HL-60 (cell line): ENCODE measurements around the gene MTFR1L.

Experiments used
- GABPA ChIP-seq: IDR thresholded peaks from 2 replicates; pipeline ENCODE4 v1.6.1; 2012; ENCODE audit warnings: low read depth
- POLR2AphosphoS5 ChIP-seq: IDR thresholded peaks from 2 replicates; pipeline ENCODE4 v1.6.1; 2012; ENCODE audit warnings: low read depth
- TF ChIP-seq, protein P1 (sequence below): IDR thresholded peaks from one replicate; pipeline ENCODE4 v1.5.1; 2011; ENCODE audit warnings: low read length, control low read depth, inconsistent platforms; ENCODE audit not compliant: insufficient read depth
- TF ChIP-seq, protein P2 (sequence below): IDR thresholded peaks from 2 replicates; pipeline ENCODE4 v1.6.1; 2012; ENCODE audit warnings: low read depth; ENCODE audit not compliant: insufficient replicate concordance

DNA sequence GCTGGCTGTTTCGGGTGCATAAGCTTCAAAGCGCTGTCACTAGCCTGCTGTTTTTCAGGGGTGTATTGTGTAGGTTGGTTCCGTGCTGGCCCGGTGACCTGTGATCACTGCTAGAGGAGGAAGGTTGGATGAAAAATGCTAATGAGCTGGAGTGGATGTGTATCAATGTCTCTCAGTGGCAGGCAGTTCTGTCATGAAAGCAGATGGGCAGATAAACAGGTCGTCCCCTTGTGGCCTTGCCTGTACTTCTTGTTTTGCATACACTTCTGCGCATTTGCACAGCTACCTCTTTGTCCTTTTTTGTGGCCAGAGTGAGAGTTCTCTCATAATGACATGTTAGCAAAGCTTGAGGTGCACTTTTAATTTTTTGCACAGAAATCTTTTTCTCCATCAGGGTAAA is 16.8 kb upstream of the MTFR1L start:
- TF ChIP-seq, protein P1, sequence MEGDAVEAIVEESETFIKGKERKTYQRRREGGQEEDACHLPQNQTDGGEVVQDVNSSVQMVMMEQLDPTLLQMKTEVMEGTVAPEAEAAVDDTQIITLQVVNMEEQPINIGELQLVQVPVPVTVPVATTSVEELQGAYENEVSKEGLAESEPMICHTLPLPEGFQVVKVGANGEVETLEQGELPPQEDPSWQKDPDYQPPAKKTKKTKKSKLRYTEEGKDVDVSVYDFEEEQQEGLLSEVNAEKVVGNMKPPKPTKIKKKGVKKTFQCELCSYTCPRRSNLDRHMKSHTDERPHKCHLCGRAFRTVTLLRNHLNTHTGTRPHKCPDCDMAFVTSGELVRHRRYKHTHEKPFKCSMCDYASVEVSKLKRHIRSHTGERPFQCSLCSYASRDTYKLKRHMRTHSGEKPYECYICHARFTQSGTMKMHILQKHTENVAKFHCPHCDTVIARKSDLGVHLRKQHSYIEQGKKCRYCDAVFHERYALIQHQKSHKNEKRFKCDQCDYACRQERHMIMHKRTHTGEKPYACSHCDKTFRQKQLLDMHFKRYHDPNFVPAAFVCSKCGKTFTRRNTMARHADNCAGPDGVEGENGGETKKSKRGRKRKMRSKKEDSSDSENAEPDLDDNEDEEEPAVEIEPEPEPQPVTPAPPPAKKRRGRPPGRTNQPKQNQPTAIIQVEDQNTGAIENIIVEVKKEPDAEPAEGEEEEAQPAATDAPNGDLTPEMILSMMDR = no peak
- TF ChIP-seq GABPA = no peak
- TF ChIP-seq POLR2AphosphoS5 = no peak
- TF ChIP-seq, protein P2, sequence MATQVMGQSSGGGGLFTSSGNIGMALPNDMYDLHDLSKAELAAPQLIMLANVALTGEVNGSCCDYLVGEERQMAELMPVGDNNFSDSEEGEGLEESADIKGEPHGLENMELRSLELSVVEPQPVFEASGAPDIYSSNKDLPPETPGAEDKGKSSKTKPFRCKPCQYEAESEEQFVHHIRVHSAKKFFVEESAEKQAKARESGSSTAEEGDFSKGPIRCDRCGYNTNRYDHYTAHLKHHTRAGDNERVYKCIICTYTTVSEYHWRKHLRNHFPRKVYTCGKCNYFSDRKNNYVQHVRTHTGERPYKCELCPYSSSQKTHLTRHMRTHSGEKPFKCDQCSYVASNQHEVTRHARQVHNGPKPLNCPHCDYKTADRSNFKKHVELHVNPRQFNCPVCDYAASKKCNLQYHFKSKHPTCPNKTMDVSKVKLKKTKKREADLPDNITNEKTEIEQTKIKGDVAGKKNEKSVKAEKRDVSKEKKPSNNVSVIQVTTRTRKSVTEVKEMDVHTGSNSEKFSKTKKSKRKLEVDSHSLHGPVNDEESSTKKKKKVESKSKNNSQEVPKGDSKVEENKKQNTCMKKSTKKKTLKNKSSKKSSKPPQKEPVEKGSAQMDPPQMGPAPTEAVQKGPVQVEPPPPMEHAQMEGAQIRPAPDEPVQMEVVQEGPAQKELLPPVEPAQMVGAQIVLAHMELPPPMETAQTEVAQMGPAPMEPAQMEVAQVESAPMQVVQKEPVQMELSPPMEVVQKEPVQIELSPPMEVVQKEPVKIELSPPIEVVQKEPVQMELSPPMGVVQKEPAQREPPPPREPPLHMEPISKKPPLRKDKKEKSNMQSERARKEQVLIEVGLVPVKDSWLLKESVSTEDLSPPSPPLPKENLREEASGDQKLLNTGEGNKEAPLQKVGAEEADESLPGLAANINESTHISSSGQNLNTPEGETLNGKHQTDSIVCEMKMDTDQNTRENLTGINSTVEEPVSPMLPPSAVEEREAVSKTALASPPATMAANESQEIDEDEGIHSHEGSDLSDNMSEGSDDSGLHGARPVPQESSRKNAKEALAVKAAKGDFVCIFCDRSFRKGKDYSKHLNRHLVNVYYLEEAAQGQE = no peak
